Subcutaneous abdominal adipose tissue (tissue), 5 donors: ENCODE results near the gene TSSC4.

ENCODE experiments used
- H3K27ac ChIP-seq: one replicate; pipeline ENCODE4 v1.7.0; 2013; ENCODE audit warnings: low read depth, mild to moderate bottlenecking, inconsistent platforms, low read length, moderate library complexity
- H3K27me3 ChIP-seq, 5 donors: one replicate each; pipeline ENCODE4 v1.7.0; 2013; ENCODE audit warnings: low read length in 5 of 5, inconsistent platforms in 1 of 5; ENCODE audit not compliant: control insufficient read depth in 5 of 5, insufficient read depth in 4 of 5
- H3K36me3 ChIP-seq, 5 donors: one replicate each; pipeline ENCODE4 v1.7.0; 2013; ENCODE audit warnings: low read length in 5 of 5; ENCODE audit not compliant: control insufficient read depth in 5 of 5, insufficient read depth in 5 of 5
- H3K4me1 ChIP-seq, 5 donors: one replicate each; pipeline ENCODE4 v1.7.0; 2013; ENCODE audit warnings: low read length in 5 of 5, mild to moderate bottlenecking in 3 of 5, moderate library complexity in 1 of 5; ENCODE audit not compliant: control insufficient read depth in 5 of 5, insufficient read depth in 5 of 5
- H3K4me3 ChIP-seq, 5 donors: one replicate each; pipeline ENCODE4 v1.7.0; 2013; ENCODE audit warnings: low read length in 5 of 5, low read depth in 1 of 5
- H3K9ac ChIP-seq, 5 donors: one replicate each; pipeline ENCODE4 v1.7.0; 2013; ENCODE audit warnings: low read length in 5 of 5, mild to moderate bottlenecking in 4 of 5, moderate library complexity in 3 of 5
- H3K9me3 ChIP-seq, 5 donors: one replicate each; pipeline ENCODE4 v1.7.0; 2013; ENCODE audit warnings: low read length in 5 of 5; ENCODE audit not compliant: control insufficient read depth in 5 of 5
- donor health status: healthy.
- donor health status: healthy.
- donor health status: healthy.
- donor health status: healthy.
- donor health status: healthy.

TSSC4 gene

DNA sequence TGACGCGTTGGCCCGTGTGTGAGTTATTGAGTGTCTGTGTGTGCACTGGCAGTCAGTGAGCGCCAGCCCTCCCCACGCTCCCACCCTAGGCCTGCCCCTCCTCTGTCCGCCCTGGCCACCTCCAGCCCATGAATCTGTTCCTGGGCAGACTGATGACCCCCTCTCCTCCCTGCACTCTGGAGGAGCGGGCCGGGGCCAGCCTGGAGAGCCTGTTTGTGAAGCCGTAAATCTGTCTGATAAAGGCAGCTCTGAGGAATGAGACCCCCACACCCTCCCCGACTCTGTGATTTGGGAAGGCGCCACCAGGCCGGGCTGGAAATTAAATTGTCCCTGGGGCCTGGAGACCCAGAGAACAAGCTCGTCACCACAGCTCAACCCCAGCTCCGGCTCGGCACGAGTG is 8.6 kb downstream of the TSSC4 start:
- H3K27me3 ChIP-seq = peaks cover 0 to 9% (median 4%) of the 10 kb centered on the region in 5 donors
- peaks cover 0 to 7% (median 2%) of the 10 kb centered on the region in 5 donors for H3K36me3 ChIP-seq
- H3K4me1 ChIP-seq = no peaks in the 10 kb centered on the region
- no peak overlapping the region for H3K9ac ChIP-seq
- no peak overlapping the region for H3K27ac ChIP-seq
- H3K4me3 ChIP-seq = no peak overlapping the region
- no peaks in the 10 kb centered on the region for H3K9me3 ChIP-seq

- Histone ChIP-seq H3K9ac (no peak overlapping the region), H3K27ac (no peak overlapping the region), H3K4me1 (no peaks in the 10 kb centered on the region), H3K4me3 (no peak overlapping the region), H3K9me3 (no peaks in the 10 kb centered on the region), H3K36me3 (no peaks in the 10 kb centered on the region), H3K27me3 (peaks cover 0 to 9% (median 4%) of the 10 kb centered on the region in 5 donors)
Observed at GRCh38 chr11:2409611-2410468, 9.3 kb downstream of the TSSC4 start.

GRCh38 chr11:2410616-2411015 is 10.1 kb downstream of the TSSC4 start:
- no peaks in the 10 kb centered on the region for H3K4me1 ChIP-seq

GRCh38 chr11:2411446-2412305 is 11.1 kb downstream of the TSSC4 start:
- Histone ChIP-seq H3K9me3 (no peaks in the 10 kb centered on the region), H3K4me3 (no peak overlapping the region), H3K36me3 (no peaks in the 10 kb centered on the region), H3K27me3 (peaks cover 3 to 12% (median 9%) of the 10 kb centered on the region in 5 donors), H3K27ac (no peak overlapping the region), H3K4me1 (no peaks in the 10 kb centered on the region), H3K9ac (no peak overlapping the region)

More at GRCh38 chr11:2410616-2411015, 10.1 kb downstream of the TSSC4 start:
- Histone ChIP-seq H3K36me3 (no peaks in the 10 kb centered on the region), H3K9me3 (no peaks in the 10 kb centered on the region), H3K9ac (no peak overlapping the region), H3K27ac (no peak overlapping the region), H3K27me3 (peaks cover 3 to 9% (median 5%) of the 10 kb centered on the region in 5 donors), H3K4me3 (no peak overlapping the region)

- Histone ChIP-seq H3K9ac (no peak overlapping the region), H3K9me3 (no peaks in the 10 kb centered on the region), H3K27ac (no peak overlapping the region), H3K4me1 (no peaks in the 10 kb centered on the region), H3K4me3 (no peak overlapping the region), H3K27me3 (peaks cover 3 to 12% (median 9%) of the 10 kb centered on the region in 5 donors), H3K36me3 (no peaks in the 10 kb centered on the region)
Observed at GRCh38 chr11:2412323-2412722, 11.8 kb downstream of the TSSC4 start.

DNA sequence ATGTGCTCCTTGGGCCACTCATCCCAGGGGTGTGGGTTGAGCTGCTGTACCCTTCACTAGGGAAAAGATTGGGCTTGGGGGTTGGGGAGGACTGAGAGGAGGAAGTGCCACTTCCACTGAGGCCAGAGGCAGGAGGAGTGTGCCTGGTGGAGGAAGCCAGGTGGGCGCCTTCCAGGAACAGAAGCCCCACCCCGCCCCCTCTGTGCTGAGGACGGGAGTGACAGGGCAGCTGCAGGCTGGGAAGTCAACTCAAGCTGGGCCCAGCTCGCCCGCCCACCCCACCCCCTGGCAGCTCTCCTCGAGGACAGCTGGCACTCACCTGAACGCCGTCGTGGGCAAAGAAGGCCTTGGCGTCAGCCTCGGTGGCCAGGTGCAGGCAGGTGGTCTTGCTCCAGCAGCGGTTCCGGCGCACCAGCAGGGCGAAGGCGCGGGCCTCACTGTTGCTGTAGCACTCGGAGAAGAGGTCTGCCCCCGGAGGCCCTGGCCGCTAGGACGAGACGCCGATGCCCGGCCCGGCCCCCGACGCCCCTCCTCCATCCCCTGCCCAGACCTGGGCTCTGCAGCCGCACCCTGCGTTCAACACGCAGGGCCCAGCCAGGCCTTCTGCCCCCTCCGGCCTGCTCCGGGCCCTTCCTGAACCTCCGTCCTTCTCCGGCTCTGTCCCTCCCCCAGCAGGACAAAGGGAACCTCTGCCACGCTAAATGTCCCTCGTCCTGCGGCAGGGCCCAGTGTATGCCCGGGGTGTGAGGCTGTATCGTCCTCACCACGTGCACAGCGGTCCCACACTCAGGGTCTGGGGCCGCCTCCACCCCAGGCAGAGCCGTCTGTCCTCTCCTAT is 13.4 kb downstream of the TSSC4 start:
- Histone ChIP-seq H3K4me3 (no peak overlapping the region), H3K9ac (no peak overlapping the region)

DNA sequence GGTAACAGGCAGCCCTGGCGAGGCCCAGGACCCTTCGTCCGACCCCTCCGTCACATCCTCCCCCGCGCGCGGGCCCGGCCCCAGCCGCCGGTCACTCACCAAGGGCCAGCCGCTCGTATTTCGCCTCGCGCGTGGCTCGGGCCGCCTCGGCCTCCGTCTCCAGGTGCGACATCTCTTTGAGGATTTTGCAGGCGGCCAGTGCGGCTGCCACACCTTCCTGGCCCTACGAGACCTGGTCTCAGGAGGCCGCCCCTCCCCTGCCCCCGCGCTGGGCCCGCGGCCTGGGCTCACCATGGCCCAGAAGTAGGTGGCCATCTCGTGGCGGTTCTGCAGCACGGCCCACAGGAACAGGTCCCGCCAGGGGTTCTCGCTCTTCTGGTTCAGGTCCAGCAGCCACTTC is 14.1 kb downstream of the TSSC4 start:
- Histone ChIP-seq H3K9ac (no peak overlapping the region), H3K4me1 (peaks cover 0 to 1% (median 0%) of the 10 kb centered on the region in 5 donors), H3K27me3 (peaks cover 0 to 12% (median 6%) of the 10 kb centered on the region in 5 donors), H3K27ac (no peak overlapping the region), H3K4me3 (no peak overlapping the region), H3K36me3 (no peaks in the 10 kb centered on the region), H3K9me3 (no peaks in the 10 kb centered on the region)

More for the DNA sequence above, 13.4 kb downstream of the TSSC4 start:
- Histone ChIP-seq H3K4me1 (no peaks in the 10 kb centered on the region), H3K27me3 (peaks cover 0 to 12% (median 8%) of the 10 kb centered on the region in 5 donors), H3K36me3 (no peaks in the 10 kb centered on the region), H3K9me3 (no peaks in the 10 kb centered on the region), H3K27ac (no peak overlapping the region)

GRCh38 chr11:2415171-2415570 is 14.6 kb downstream of the TSSC4 start:
- H3K4me3 ChIP-seq = no peak overlapping the region
- no peaks in the 10 kb centered on the region for H3K36me3 ChIP-seq
- H3K27me3 ChIP-seq = peaks cover 0 to 10% (median 2%) of the 10 kb centered on the region in 5 donors
- H3K9me3 ChIP-seq = no peaks in the 10 kb centered on the region
- H3K4me1 ChIP-seq = peaks cover 0 to 7% (median 5%) of the 10 kb centered on the region in 5 donors
- no peak overlapping the region for H3K27ac ChIP-seq
- H3K9ac ChIP-seq = no peak overlapping the region

GRCh38 chr11:2415601-2416380 is 15.2 kb downstream of the TSSC4 start:
- no peaks in the 10 kb centered on the region for H3K9me3 ChIP-seq
- no peak overlapping the region for H3K27ac ChIP-seq
- no peak overlapping the region for H3K9ac ChIP-seq
- H3K36me3 ChIP-seq = no peaks in the 10 kb centered on the region
- no peak overlapping the region for H3K4me3 ChIP-seq
- H3K27me3 ChIP-seq = peaks cover 0 to 11% (median 2%) of the 10 kb centered on the region in 5 donors
- peaks cover 0 to 13% (median 11%) of the 10 kb centered on the region in 5 donors for H3K4me1 ChIP-seq
